ENCODE results near the gene NFIC.
"Not testable (repeated sequence)": the region's sequence is repeated elsewhere in the genome, so short reads cannot be mapped to it uniquely, and the experiment has no call there.

NFIC gene

GRCh38 chr19:3497757-3498520 is 131.6 kb downstream of the NFIC start:
- DNase-seq, result no peak

GRCh38 chr19:3499738-3500428 is 133.5 kb downstream of the NFIC start:
- no peak for DNase-seq

GRCh38 chr19:3500429-3501101 is 134.2 kb downstream of the NFIC start, which contains the start of gene DOHH:
DOHH (minus strand) TSS chr19:3500674; CDS start chr19:3496814, 3,860 bp downstream.
- DNase-seq, result peak; percentile 97

DNA sequence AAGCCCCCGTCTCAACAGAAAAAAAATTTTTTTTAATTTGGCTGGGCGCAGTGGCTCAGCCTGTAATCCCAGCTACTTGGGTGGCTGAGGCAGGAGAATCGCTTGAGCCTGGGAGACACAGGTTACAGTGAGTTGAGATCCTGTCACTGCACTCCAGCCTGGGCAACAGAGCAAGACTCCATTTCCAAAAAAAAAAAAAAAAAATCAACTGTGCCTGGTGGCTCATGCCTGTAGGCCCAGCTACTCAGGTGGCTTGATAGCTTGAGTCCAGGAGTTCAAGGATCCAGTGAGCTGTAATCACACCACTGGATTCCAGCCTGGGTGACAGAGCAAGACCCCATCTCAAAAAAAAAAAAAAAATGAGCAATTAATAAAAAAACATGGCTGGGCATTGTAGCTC is 135.4 kb downstream of the NFIC start:
- DNase-seq, result no peak

- DNase-seq, result no peak
Observed at GRCh38 chr19:3503036-3503572, 136.7 kb downstream of the NFIC start.

- DNase-seq, result no peak
Observed at GRCh38 chr19:3504735-3505134, 138.4 kb downstream of the NFIC start.

DNA sequence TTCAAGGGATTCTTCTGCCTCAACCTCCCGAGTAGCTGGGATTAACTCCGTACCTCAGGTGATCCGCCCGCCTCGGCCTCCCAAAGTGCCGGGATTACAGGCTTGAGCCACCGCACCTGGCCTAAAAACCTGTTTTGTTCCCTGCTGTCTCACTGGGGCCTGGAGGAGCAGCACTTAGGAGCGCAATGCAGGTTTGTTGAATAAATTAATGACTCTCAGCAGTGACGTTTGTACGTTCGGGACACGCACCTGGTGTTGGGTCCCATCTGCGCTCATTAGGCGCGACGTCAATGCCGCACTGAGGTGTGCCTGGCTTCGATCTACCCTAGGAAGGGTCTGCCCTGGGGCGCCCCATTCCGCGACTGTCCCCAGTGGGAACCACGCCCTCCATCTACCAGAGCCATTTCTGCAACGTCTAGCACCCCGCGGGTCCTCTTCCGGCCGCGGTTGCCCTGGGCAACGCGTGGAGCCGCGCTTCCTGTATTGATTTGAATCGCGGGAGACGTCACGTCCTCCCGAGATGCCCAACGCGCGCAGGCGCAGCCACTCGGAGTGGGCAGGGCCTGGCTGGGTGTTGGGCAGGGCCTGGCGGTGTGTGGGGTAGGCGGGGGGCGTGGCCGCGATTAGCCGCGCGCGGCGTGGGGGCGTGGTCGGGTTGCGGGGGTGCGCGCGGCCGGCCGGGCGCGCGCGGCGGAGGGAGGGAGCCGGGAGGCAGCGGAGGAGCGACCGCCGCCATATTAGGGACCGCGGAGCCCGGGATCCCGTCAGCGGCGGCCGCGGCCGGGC is 139.4 kb downstream of the NFIC start, which contains the start of gene FZR1:
Gene FZR1, plus strand, starts transcription at position 714 of the 786 bp plus-strand sequence. CDS start 16,679 bp downstream, outside the sequence.
- DNase-seq, result peak; percentile 100

- DNase-seq, result peak; percentile 68
Observed at GRCh38 chr19:3506384-3507340, 140.3 kb downstream of the NFIC start.

GRCh38 chr19:3507371-3508120 is 141.2 kb downstream of the NFIC start:
- DNase-seq, result peak; percentile 64

DNA sequence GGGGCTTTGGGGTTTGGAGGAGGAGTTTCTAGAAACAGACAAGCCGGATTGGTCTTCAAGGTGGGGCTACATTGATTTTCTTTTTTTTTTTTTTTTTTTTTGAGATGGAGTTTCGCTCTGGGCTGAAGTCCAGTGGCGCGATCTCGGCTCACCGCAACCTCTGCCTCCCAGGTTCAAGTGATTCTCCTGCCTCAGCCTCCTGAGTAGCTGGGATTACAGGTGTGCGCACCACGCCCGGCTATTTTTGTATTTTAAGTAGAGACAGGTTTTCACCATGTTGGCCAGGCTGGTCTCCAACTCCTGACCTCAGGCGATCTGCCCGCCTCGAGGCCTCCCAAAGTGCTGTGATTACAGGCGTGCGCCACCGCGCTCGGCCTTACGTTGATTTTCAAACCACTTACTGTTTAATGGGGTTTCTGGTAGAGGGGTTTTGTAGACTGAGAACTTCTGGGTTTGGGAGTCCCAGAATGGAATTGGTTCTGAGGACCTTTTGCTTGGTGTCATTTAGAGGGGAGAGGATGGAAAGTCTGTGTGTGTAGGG is 141.8 kb downstream of the NFIC start:
- DNase-seq, result not testable (repeated sequence)

GRCh38 chr19:3508771-3509535 is 142.6 kb downstream of the NFIC start:
- DNase-seq, result no peak

GRCh38 chr19:3509566-3509989 is 143.2 kb downstream of the NFIC start:
- DNase-seq, result no peak

DNA sequence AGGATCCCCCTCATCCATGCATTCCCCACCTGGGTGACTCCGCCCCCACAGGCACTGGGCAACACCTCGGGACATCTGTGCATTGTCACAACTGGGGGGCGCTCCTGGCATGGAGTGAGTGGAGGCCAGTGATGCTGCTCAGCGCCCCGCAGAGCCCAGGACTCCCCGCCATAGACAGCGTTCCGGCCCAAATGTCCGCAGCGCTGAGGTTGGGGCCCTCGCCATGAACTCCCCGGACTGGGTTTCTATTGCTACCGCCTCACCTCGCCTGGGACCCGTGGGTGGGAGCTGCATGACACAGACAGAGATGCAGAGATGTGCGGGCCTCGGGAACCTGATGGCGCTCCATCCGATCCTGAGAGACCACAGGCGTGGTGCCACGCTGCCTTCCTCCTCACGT is 144.3 kb downstream of the NFIC start:
- no peak for DNase-seq

GRCh38 chr19:3511506-3512251 is 145.3 kb downstream of the NFIC start:
- DNase-seq, result no peak

DNA sequence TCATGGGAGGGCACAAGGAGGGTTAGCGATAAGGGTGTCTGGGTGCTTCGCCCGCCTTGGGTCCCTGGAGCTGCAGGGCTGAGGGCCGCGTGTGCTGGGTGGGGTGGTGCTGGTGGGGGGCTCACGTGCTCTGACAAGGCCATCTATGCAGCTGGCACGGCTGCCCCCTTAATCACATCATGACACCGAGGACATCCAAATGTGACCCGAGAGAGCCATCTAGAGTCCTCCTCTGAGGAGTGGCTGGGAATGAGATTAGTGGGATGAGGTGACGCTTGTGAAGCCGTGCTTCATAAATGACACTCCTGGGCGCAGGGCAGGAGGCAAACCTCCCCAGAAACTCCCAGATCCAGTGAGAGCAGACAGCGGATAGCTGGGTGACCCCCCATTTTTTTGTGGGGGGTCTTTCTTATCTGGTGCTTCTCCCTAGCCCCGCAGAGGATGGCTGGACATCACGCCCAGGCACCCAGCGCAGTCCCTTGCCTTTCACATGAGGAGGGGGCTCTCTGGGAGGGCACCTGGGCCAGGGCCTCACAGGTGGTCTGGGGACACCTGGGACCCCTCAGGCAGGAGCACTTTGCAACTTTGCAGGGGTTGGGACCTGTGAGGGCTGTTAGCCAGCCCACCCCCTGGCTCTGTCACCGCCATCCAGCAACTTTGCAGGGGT is 146.3 kb downstream of the NFIC start:
- DNase-seq, result no peak

DNA sequence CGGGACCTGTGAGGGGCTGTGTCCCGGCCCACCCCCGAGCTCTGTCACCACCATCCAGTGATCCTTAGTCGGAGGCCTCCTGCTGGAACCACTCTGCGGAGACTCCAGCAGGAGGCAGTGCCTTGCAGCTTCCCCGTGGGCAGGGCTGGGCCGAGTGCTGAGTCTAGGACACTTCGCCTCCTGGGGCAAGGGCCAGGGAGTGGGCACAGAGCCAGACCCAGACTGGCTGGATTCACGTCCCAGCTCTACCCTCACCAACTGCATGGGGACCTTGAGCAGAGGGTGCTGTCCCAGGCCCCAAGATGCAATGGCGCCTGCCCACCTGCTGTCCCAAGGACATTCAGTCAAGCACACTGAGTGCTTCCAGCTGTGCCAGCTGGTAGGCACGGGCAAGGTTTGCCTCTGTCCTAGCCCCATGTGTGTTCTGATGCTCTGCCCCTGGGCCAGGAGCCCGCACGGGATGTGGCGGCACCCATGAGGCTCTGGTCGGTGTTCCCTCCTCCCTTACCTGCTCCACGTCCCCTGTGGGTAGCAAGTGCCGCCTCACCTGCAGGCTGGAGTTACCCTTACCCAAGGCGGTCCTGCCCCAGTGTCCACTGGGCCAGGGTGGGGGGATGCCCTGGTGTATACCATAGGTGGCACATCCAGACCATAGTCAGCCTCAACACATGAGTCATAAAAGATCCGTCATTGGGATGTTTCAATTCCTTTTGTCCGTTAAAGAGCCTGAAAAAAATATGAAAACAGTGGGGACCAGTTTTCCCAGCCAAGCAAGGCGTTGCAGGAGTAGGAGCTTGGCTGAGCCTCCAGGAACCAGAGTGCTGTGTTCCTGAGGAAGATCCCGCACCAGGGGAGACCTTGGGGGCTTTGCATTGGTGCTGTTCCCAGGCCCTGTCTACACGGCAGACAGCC is 147.1 kb downstream of the NFIC start:
- no peak for DNase-seq

DNA sequence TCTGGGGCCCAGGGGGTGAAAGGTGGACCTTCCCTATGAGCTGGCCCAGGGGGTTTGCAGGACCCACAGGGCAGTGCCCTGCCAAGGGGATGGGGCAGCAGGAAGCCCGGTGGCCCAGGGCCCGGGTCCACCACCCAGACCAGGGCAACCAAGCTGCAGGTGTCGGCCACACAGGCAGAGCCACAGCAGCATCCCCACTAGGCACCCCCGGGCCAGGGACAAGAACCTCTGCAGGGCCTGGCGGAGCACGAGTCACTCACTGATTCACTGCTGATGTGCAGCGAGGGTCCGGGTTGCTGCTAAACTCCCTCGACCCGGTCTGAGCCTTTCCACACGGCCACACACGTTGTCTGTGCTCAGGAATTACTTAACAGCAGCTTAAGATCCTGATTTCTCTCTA is 148.5 kb downstream of the NFIC start:
- no peak for DNase-seq

Measured in CD4-positive, alpha-beta T cell treated with Interleukin-17A for 1 hour (primary cell).